Calu3 (cell line): ENCODE measurements around the gene RGS12. TPM values are rescaled to one million over a fixed set of nuclear protein-coding genes. Genes with fewer than 3 reads are reported as not detected.

Source experiments
- BruUV-seq: library from RNA; stranded (reverse); fragments of 400-500 nt; replicated peaks from 2 replicates; lab custom pipeline; 2021; lab: Mats Ljungman, UMichigan
- CTCF ChIA-PET: fragments of 300-600 bp; sonication (Branson Sonifier 250); formaldehyde crosslinking; loops from one replicate; lab custom pipeline; 2022; ENCODE audit warnings: antibody characterized with exemption; lab: Charles Lee
- DNase-seq: peaks from one replicate; pipeline ENCODE4 v3.0.0; 2022
- H3K27ac Mint-ChIP-seq: one replicate; pipeline ENCODE4 v1.8.0; 2022; ENCODE audit warnings: mixed read lengths; ENCODE audit not compliant: unreplicated experiment
- H3K27me3 Mint-ChIP-seq: one replicate; pipeline ENCODE4 v1.8.0; 2022; ENCODE audit warnings: mixed read lengths; ENCODE audit not compliant: unreplicated experiment
- H3K36me3 Mint-ChIP-seq: one replicate; pipeline ENCODE4 v1.8.0; 2022; ENCODE audit warnings: mild to moderate bottlenecking, moderate library complexity, mixed read lengths; ENCODE audit not compliant: insufficient read depth, unreplicated experiment
- H3K4me1 Mint-ChIP-seq: one replicate; pipeline ENCODE4 v1.8.0; 2022; ENCODE audit warnings: mild to moderate bottlenecking, low read depth, mixed read lengths; ENCODE audit not compliant: unreplicated experiment
- H3K4me3 Mint-ChIP-seq: one replicate; pipeline ENCODE4 v1.8.0; 2022; ENCODE audit warnings: mild to moderate bottlenecking, low read depth, moderate library complexity, mixed read lengths; ENCODE audit not compliant: unreplicated experiment
- H3K9me3 Mint-ChIP-seq: one replicate; pipeline ENCODE4 v1.8.0; 2022; ENCODE audit warnings: low read depth, mixed read lengths; ENCODE audit not compliant: unreplicated experiment
- CTCF ChIP-seq: fragments of 200-600 bp; IDR thresholded peaks from one replicate; pipeline ENCODE4 v1.8.0; 2022; ENCODE audit warnings: antibody characterized with exemption; ENCODE audit not compliant: unreplicated experiment
- intact Hi-C: fragments of 100-400 bp; cut with micrococcal nuclease; formaldehyde crosslinking; loops from one replicate; pipeline ENCODE4 v1.10.0; 2022; ENCODE audit not compliant: unreplicated experiment
- total RNA-seq: library from RNA; stranded (reverse); gene quantifications from 2 replicates; pipeline ENCODE4 v1.2.3, GENCODE V29; 2022

RGS12 gene
- total RNA-seq, 1 experiment from 2014 or later, result 13.9 TPM

- DNase-seq, result no peak
- intact Hi-C loops, result no loop called here
- no peak overlapping the region for H3K27ac Mint-ChIP-seq
- H3K27me3 Mint-ChIP-seq, result no peaks in the 10 kb centered on the region
- CTCF ChIA-PET, result interaction anchor here (1.0 kb wide), 1 partner anchor 130 kb away, joined by 3 read pairs; no protein-coding TSS in a partner anchor
- BruUV-seq, result no TSS peak
- no peaks in the 10 kb centered on the region for H3K9me3 Mint-ChIP-seq
- no peaks in the 10 kb centered on the region for H3K36me3 Mint-ChIP-seq
- no peak for TF ChIP-seq CTCF
- H3K4me1 Mint-ChIP-seq, result no peaks in the 10 kb centered on the region
- no peak overlapping the region for H3K4me3 Mint-ChIP-seq
These were observed 29.3 kb downstream of the RGS12 start for GRCh38 chr4:3322059-3322550.

GRCh38 chr4:3323071-3323481, 30.3 kb downstream of the RGS12 start:
- no peaks in the 10 kb centered on the region for H3K27me3 Mint-ChIP-seq
- intact Hi-C loops, result no loop called here
- no peaks in the 10 kb centered on the region for H3K9me3 Mint-ChIP-seq
- H3K27ac Mint-ChIP-seq, result no peak overlapping the region
- H3K36me3 Mint-ChIP-seq, result no peaks in the 10 kb centered on the region
- no peak overlapping the region for H3K4me3 Mint-ChIP-seq
- no TSS peak for BruUV-seq
- no peaks in the 10 kb centered on the region for H3K4me1 Mint-ChIP-seq
- no peak for DNase-seq
- no peak for TF ChIP-seq CTCF
- CTCF ChIA-PET, result no interaction called here

GRCh38 chr4:3324093-3324815, 31.4 kb downstream of the RGS12 start:
- Mint-ChIP-seq H3K9me3 (no peaks in the 10 kb centered on the region), H3K4me1 (no peaks in the 10 kb centered on the region), H3K27me3 (no peaks in the 10 kb centered on the region), H3K36me3 (no peaks in the 10 kb centered on the region), H3K4me3 (no peak overlapping the region), H3K27ac (no peak overlapping the region)
- no peak for DNase-seq
- no peak for TF ChIP-seq CTCF
- BruUV-seq, result no TSS peak
- CTCF ChIA-PET, result no interaction called here
- intact Hi-C loops, result no loop called here

- H3K36me3 Mint-ChIP-seq, result no peaks in the 10 kb centered on the region
- H3K27me3 Mint-ChIP-seq, result no peaks in the 10 kb centered on the region
- H3K9me3 Mint-ChIP-seq, result no peaks in the 10 kb centered on the region
- intact Hi-C loops, result no loop called here
- CTCF ChIA-PET, result no interaction called here
- H3K27ac Mint-ChIP-seq, result no peak overlapping the region
- DNase-seq, result no peak
- no peaks in the 10 kb centered on the region for H3K4me1 Mint-ChIP-seq
- no peak overlapping the region for H3K4me3 Mint-ChIP-seq
- TF ChIP-seq CTCF, result no peak
- BruUV-seq, result no TSS peak
These were observed 36.2 kb downstream of the RGS12 start for GRCh38 chr4:3328814-3329663.
